ENCODE results near the gene PLXNB1. TPM values are rescaled to one million over a fixed set of nuclear protein-coding genes. Genes with fewer than 3 reads are reported as not detected.
A peak's percentile ranks its signal among the peaks of the same experiment; 100 is the strongest.

PLXNB1 gene
- total and polyA plus RNA-seq, 2 of the 13 experiments (the other 11 are each of a cell fraction or from before 2014, with no cell fraction given): 86.0 to 143 TPM

GRCh38 chr3:48423883-48424695 lies 5.8 kb downstream of the PLXNB1 start (continued):
- no peak for TF ChIP-seq ZBTB4 (CRISPR knock-in tag; IDR thresholded peaks at IDR 0.05; ENCODE audit: borderline replicate concordance)
- TF ChIP-seq USF2 (IDR thresholded peaks at IDR 0.05; ENCODE audit: low read depth, low read length): no peak
- TF ChIP-seq USF2 (CRISPR knock-in tag; IDR thresholded peaks at IDR 0.05; ENCODE audit: borderline replicate concordance): no peak
- TF ChIP-seq ZNF562 (CRISPR knock-in tag; IDR thresholded peaks at IDR 0.05; ENCODE audit: borderline replicate concordance): no peak
- no peak for TF ChIP-seq GPN1 (CRISPR knock-in tag; IDR thresholded peaks at IDR 0.05; ENCODE audit: borderline replicate concordance)
- 0 out of 2 replicates have a peak, but pooled peaks have one; percentile 18 for TF ChIP-seq HNRNPL (IDR thresholded peaks at IDR 0.05; ENCODE audit: low read depth, low read length)
- TF ChIP-seq ZBTB43 (CRISPR knock-in tag; conservative IDR thresholded peaks at IDR 0.05): no peak
- TF ChIP-seq ZNF567 (CRISPR knock-in tag; IDR thresholded peaks at IDR 0.05; ENCODE audit: borderline replicate concordance): no peak
- no peak for TF ChIP-seq ZNF552 (CRISPR knock-in tag; IDR thresholded peaks at IDR 0.05; ENCODE audit: borderline replicate concordance)
- TF ChIP-seq ZNF703 (CRISPR knock-in tag; IDR thresholded peaks at IDR 0.05; ENCODE audit: borderline replicate concordance): no peak
- no peak for TF ChIP-seq ZNF572 (CRISPR knock-in tag; IDR thresholded peaks at IDR 0.05)
- no peak for TF ChIP-seq ZMAT3 (CRISPR knock-in tag; conservative IDR thresholded peaks at IDR 0.05)
- TF ChIP-seq ZNF609 (CRISPR knock-in tag; IDR thresholded peaks at IDR 0.05; ENCODE audit: borderline replicate concordance): no peak
- TF ChIP-seq ZFP91 (CRISPR knock-in tag; IDR thresholded peaks at IDR 0.05; ENCODE audit: borderline replicate concordance): peak; percentile 24; the same call in 1 of the 2 replicates

Measured in HepG2 (cell line).